GDM1 (cell line): ENCODE measurements around the gene CFTR.
"Not testable (repeated sequence)": the region's sequence is repeated elsewhere in the genome, so short reads cannot be mapped to it uniquely, and the experiment has no call there.

ENCODE experiments used
- DNase-seq: peaks from one replicate; lab custom pipeline; 2025; lab: John Stamatoyannopoulos, UW

The CFTR gene

GRCh38 chr7:117479225-117480054 is at the start of gene CFTR:
CFTR (plus strand) TSS chr7:117480025; CDS start chr7:117480095, 70 bp downstream.
- DNase-seq: no peak

GRCh38 chr7:117435475-117436043 is 44.3 kb upstream of the CFTR start:
- no peak for DNase-seq

GRCh38 chr7:117444646-117445045 is 35.2 kb upstream of the CFTR start:
- DNase-seq: no peak

- no peak for DNase-seq
These were observed 34.6 kb upstream of the CFTR start for GRCh38 chr7:117445206-117445605.

- DNase-seq: no peak
These were observed 33.5 kb upstream of the CFTR start for GRCh38 chr7:117446220-117446815.

- DNase-seq: no peak
These were observed 31.2 kb upstream of the CFTR start for GRCh38 chr7:117448655-117449054.

- DNase-seq: no peak
These were observed 20.7 kb upstream of the CFTR start for GRCh38 chr7:117458977-117459583.

- no peak for DNase-seq
These were observed 20.1 kb upstream of the CFTR start for GRCh38 chr7:117459735-117460134.

- DNase-seq: not testable (repeated sequence)
These were observed 19.0 kb upstream of the CFTR start for GRCh38 chr7:117460815-117461214.

GRCh38 chr7:117468174-117468573 is 11.7 kb upstream of the CFTR start:
- no peak for DNase-seq

- no peak for DNase-seq
These were observed 9.0 kb upstream of the CFTR start for GRCh38 chr7:117470777-117471176.

GRCh38 chr7:117472335-117472734 is 7.5 kb upstream of the CFTR start:
- no peak for DNase-seq

- no peak for DNase-seq
These were observed 3.1 kb upstream of the CFTR start for GRCh38 chr7:117476557-117477215.

GRCh38 chr7:117478836-117479224 is 995 bp upstream of the CFTR start:
- no peak for DNase-seq

- no peak for DNase-seq
These were observed 184 bp downstream of the CFTR start for GRCh38 chr7:117480055-117480362.

- no peak for DNase-seq
These were observed 1.2 kb downstream of the CFTR start for GRCh38 chr7:117480978-117481377.

GRCh38 chr7:117485118-117485620 is 5.3 kb downstream of the CFTR start:
- no peak for DNase-seq

GRCh38 chr7:117489016-117489415 is 9.2 kb downstream of the CFTR start:
- DNase-seq: no peak

GRCh38 chr7:117489430-117489829 is 9.6 kb downstream of the CFTR start:
- no peak for DNase-seq

- no peak for DNase-seq
These were observed 10.1 kb downstream of the CFTR start for GRCh38 chr7:117489911-117490310.

GRCh38 chr7:117492649-117493048 is 12.8 kb downstream of the CFTR start:
- no peak for DNase-seq

- no peak for DNase-seq
These were observed 13.6 kb downstream of the CFTR start for GRCh38 chr7:117493460-117493859.
